ENCODE measurements around the gene TRAPPC10.

The TRAPPC10 gene

GRCh38 chr21:43981871-43982210, 30.3 kb upstream of the TRAPPC10 start:
- no peak for DNase-seq (ENCODE audit: low read depth)
- H3K4me3 ChIP-seq (ENCODE audit: low read depth, low read length), result no peak overlapping the region
- no peak for TF ChIP-seq CTCF (IDR thresholded peaks at IDR 0.05; ENCODE audit: control insufficient read depth, extremely low read depth, insufficient read depth)

- H3K4me3 ChIP-seq (ENCODE audit: low read depth, low read length), result no peak overlapping the region
- no peak for DNase-seq (ENCODE audit: low read depth)
- TF ChIP-seq CTCF (IDR thresholded peaks at IDR 0.05; ENCODE audit: control insufficient read depth, extremely low read depth, insufficient read depth), result no peak
These were observed 29.5 kb upstream of the TRAPPC10 start for GRCh38 chr21:43982489-43983078.

GRCh38 chr21:43983390-43983789, 28.7 kb upstream of the TRAPPC10 start:
- no peak for DNase-seq (ENCODE audit: low read depth)
- H3K4me3 ChIP-seq (ENCODE audit: low read depth, low read length), result no peak overlapping the region
- TF ChIP-seq CTCF (IDR thresholded peaks at IDR 0.05; ENCODE audit: control insufficient read depth, extremely low read depth, insufficient read depth), result no peak

- TF ChIP-seq CTCF (IDR thresholded peaks at IDR 0.05; ENCODE audit: control insufficient read depth, extremely low read depth, insufficient read depth), result no peak
- no peak overlapping the region for H3K4me3 ChIP-seq (ENCODE audit: low read depth, low read length)
- DNase-seq (ENCODE audit: low read depth), result no peak
These were observed 28.2 kb upstream of the TRAPPC10 start for GRCh38 chr21:43983860-43984420.

- no peak for TF ChIP-seq CTCF (IDR thresholded peaks at IDR 0.05; ENCODE audit: control insufficient read depth, extremely low read depth, insufficient read depth)
- DNase-seq (ENCODE audit: low read depth), result no peak
- no peak overlapping the region for H3K4me3 ChIP-seq (ENCODE audit: low read depth, low read length)
These were observed 27.0 kb upstream of the TRAPPC10 start for GRCh38 chr21:43984905-43985689.

GRCh38 chr21:43985690-43986251, 26.3 kb upstream of the TRAPPC10 start:
- no peak for TF ChIP-seq CTCF (IDR thresholded peaks at IDR 0.05; ENCODE audit: control insufficient read depth, extremely low read depth, insufficient read depth)
- H3K4me3 ChIP-seq (ENCODE audit: low read depth, low read length), result no peak overlapping the region
- no peak for DNase-seq (ENCODE audit: low read depth)

Measured in LNCaP clone FGC (cell line).